ENCODE measurements around the gene DDX60. TPM values are rescaled to one million over a fixed set of nuclear protein-coding genes. Genes with fewer than 3 reads are reported as not detected.

DDX60 gene
- total and polyA plus RNA-seq, 10 of the 15 experiments (the other 5 are each of a cell fraction or from before 2014, with no cell fraction given), result 2.7 to 28.4 (median 6.3) TPM

GRCh38 chr4:168321006-168321405, 2.5 kb upstream of the DDX60 start:
- Histone ChIP-seq H3K9ac (ENCODE audit: control insufficient read depth, insufficient read depth, low read length) (no peak overlapping the region), H3K4me1 (ENCODE audit: control insufficient read depth, insufficient read depth, low read length) (peaks cover 3% of the 10 kb centered on the region; the same call in 1 of the 2 replicates), H3K79me2 (ENCODE audit: control insufficient read depth, insufficient read depth, low read length) (peaks cover 2% of the 10 kb centered on the region), H3K27me3 (replicated peaks in 1 of 2; ENCODE audit: control insufficient read depth in 2 of 2, insufficient read depth in 2 of 2, low read length in 1 of 2) (no peaks in the 10 kb centered on the region), H2AFZ (ENCODE audit: control insufficient read depth, low read depth, low read length) (no peak overlapping the region), H4K20me1 (ENCODE audit: control insufficient read depth, insufficient read depth) (no peaks in the 10 kb centered on the region), H3K4me2 (ENCODE audit: control insufficient read depth, insufficient read depth) (no peak overlapping the region), H3K4me3 (no peak overlapping the region), H3K36me3 (ENCODE audit: control insufficient read depth in 2 of 2, insufficient read depth in 2 of 2, low read length in 1 of 2) (no peaks in the 10 kb centered on the region), H3K9me3 (replicated peaks; ENCODE audit: control insufficient read depth, insufficient read depth, low read length) (no peaks in the 10 kb centered on the region), H3K27ac (ENCODE audit: control insufficient read depth, insufficient read depth) (no peak overlapping the region)
- POLR2A ChIA-PET, result interaction anchor here (0.5 to 1.1 kb wide), 3 partner anchors 159 to 1289 kb away, joined by 3 to 4 read pairs (median 3); partner anchors contain the start of genes CBR4 and DDX60L
- SMC1A ChIA-PET (ENCODE audit: uncharacterized antibody, unreplicated experiment), result no interaction called here
- WGBS (ENCODE audit: insufficient coverage, insufficient replicate concordance, low lambda C conversion rate, missing lambda C conversion rate), result 82% methylated on average over 3 of the region's 3 CpGs
- intact Hi-C loops (cut with micrococcal nuclease; ENCODE audit: unreplicated experiment), result no loop called here
- no peak for FAIRE-seq
- no TSS peak for BruUV-seq (replicated peaks)
- no peak for DNase-seq (ENCODE audit: low read depth, low spot score)
- ATAC-seq, result no peak
- TF ChIP-seq YY1 (IDR thresholded peaks at IDR 0.05; ENCODE audit: low read depth, low read length) (no peak), POLR2AphosphoS5 (IDR thresholded peaks at IDR 0.05; ENCODE audit: low read length) (no peak)
- RAD21 ChIA-PET (ENCODE audit: unreplicated experiment), result interaction anchor here (1.4 kb wide), 1 partner anchor 154 kb away, joined by 3 read pairs; no protein-coding TSS in a partner anchor
- in situ Hi-C loops (cut with MboI), result no loop called here
- CTCF ChIA-PET, result no interaction called here

GRCh38 chr4:168319486-168320019, 1.0 kb upstream of the DDX60 start:
- Histone ChIP-seq H3K9ac (ENCODE audit: control insufficient read depth, insufficient read depth, low read length) (no peak overlapping the region), H3K4me2 (ENCODE audit: control insufficient read depth, insufficient read depth) (no peak overlapping the region), H3K79me2 (ENCODE audit: control insufficient read depth, insufficient read depth, low read length) (peaks cover 2% of the 10 kb centered on the region), H4K20me1 (ENCODE audit: control insufficient read depth, insufficient read depth) (no peaks in the 10 kb centered on the region), H3K4me3 (no peak overlapping the region), H3K4me1 (ENCODE audit: control insufficient read depth, insufficient read depth, low read length) (peaks cover 3% of the 10 kb centered on the region; the same call in 1 of the 2 replicates), H3K27me3 (replicated peaks in 1 of 2; ENCODE audit: control insufficient read depth in 2 of 2, insufficient read depth in 2 of 2, low read length in 1 of 2) (no peaks in the 10 kb centered on the region), H3K9me3 (replicated peaks; ENCODE audit: control insufficient read depth, insufficient read depth, low read length) (no peaks in the 10 kb centered on the region), H3K27ac (ENCODE audit: control insufficient read depth, insufficient read depth) (no peak overlapping the region), H2AFZ (ENCODE audit: control insufficient read depth, low read depth, low read length) (no peak overlapping the region), H3K36me3 (ENCODE audit: control insufficient read depth in 2 of 2, insufficient read depth in 2 of 2, low read length in 1 of 2) (no peaks in the 10 kb centered on the region)
- FAIRE-seq, result no peak
- intact Hi-C loops (cut with micrococcal nuclease; ENCODE audit: unreplicated experiment) (loop anchor here (5.0 to 10.0 kb wide), 2 partner anchors 163 to 335 kb away; partner anchors contain the start of gene DDX60L), in situ Hi-C loops (cut with MboI) (no loop called here)
- BruUV-seq (replicated peaks), result no TSS peak
- no peak for DNase-seq (ENCODE audit: low read depth, low spot score)
- ATAC-seq, result no peak
- RAD21 ChIA-PET (ENCODE audit: unreplicated experiment), result no interaction called here
- SMC1A ChIA-PET (ENCODE audit: uncharacterized antibody, unreplicated experiment), result no interaction called here
- CTCF ChIA-PET, result interaction anchor here (0.6 to 1.1 kb wide), 3 partner anchors 23 to 602 kb away, joined by 3 read pairs; no protein-coding TSS in a partner anchor
- POLR2A ChIA-PET, result no interaction called here
- WGBS (ENCODE audit: insufficient coverage, insufficient replicate concordance, low lambda C conversion rate, missing lambda C conversion rate), result 74% methylated on average over 3 of the region's 3 CpGs
- TF ChIP-seq FOXM1 (IDR thresholded peaks at IDR 0.05; ENCODE audit: low read depth, low read length) (no peak), CEBPB (IDR thresholded peaks at IDR 0.05; ENCODE audit: borderline replicate concordance in 1 of 2, low read depth in 2 of 2, low read length in 2 of 2) (no peak), RUNX3 (IDR thresholded peaks at IDR 0.05; ENCODE audit: low read length) (no peak), NR2F1 (conservative IDR thresholded peaks at IDR 0.05) (no peak), NFYB (IDR thresholded peaks at IDR 0.05; ENCODE audit: insufficient read depth, low read depth, low read length) (no peak), CREM (IDR thresholded peaks at IDR 0.05; ENCODE audit: low read depth) (no peak), SRF (IDR thresholded peaks at IDR 0.05; ENCODE audit: low read depth in 2 of 2, low read length in 2 of 2) (no peak), MTA3 (IDR thresholded peaks at IDR 0.05; ENCODE audit: borderline replicate concordance, low read length) (no peak), BCLAF1 (IDR thresholded peaks at IDR 0.05) (no peak), MEF2A (IDR thresholded peaks at IDR 0.05; ENCODE audit: insufficient read depth, low read depth, low read length) (no peak), HDAC6 (IDR thresholded peaks at IDR 0.05; ENCODE audit: unreplicated experiment) (no peak), YY1 (IDR thresholded peaks at IDR 0.05; ENCODE audit: low read depth, low read length) (no peak), RB1 (IDR thresholded peaks at IDR 0.05; ENCODE audit: borderline replicate concordance) (no peak), POLR2AphosphoS5 (IDR thresholded peaks at IDR 0.05; ENCODE audit: low read length) (no peak), NFYA (IDR thresholded peaks at IDR 0.05; ENCODE audit: borderline replicate concordance, low read depth, low read length) (no peak), IRF4 (IDR thresholded peaks at IDR 0.05; ENCODE audit: low read depth, low read length) (no peak)
